H1 (cell line): ENCODE results near the gene TAF6. TPM values are rescaled to one million over a fixed set of nuclear protein-coding genes. Genes with fewer than 3 reads are reported as not detected.

ENCODE experiments used
- CTCF ChIA-PET: fragments of 300-600 bp; sonication (Branson Sonifier 250); formaldehyde crosslinking; loops from one replicate; lab custom pipeline; 2021; ENCODE audit not compliant: partially characterized antibody; lab: Charles Lee
- POLR2A ChIA-PET: fragments of 300-600 bp; sonication (Branson Sonifier 250); formaldehyde crosslinking; loops from one replicate; lab custom pipeline; 2021; ENCODE audit warnings: inconsistent platforms; ENCODE audit not compliant: partially characterized antibody; lab: Charles Lee
- DNase-seq, 2 experiments: peaks; one replicate each; pipeline versions ENCODE4 v3.0.0 to v3.0.0-alpha.2; 2010 to 2022; ENCODE audit warnings: low spot score in 2 of 2, low read depth in 1 of 2, mixed read lengths in 1 of 2
- FAIRE-seq: peaks from 2 replicates; lab custom pipeline; 2011; peaks lifted over from hg19 to GRCh38; lab: Jason Lieb, UNC
- H2AFZ ChIP-seq: 2 replicates; pipeline ENCODE4 v1.8.1; 2012; ENCODE audit warnings: low read length, inconsistent platforms
- H2AK5ac ChIP-seq: 2 replicates; pipeline ENCODE4 v1.6.1; 2013; ENCODE audit warnings: low read depth, low read length
- H2BK120ac ChIP-seq: replicated peaks from 2 replicates; pipeline ENCODE3; 2013; ENCODE audit warnings: low read depth, low read length, inconsistent platforms
- H2BK12ac ChIP-seq: 2 replicates; pipeline ENCODE4 v1.6.1; 2013; ENCODE audit warnings: low read depth, low read length
- H2BK15ac ChIP-seq: 2 replicates; pipeline ENCODE4 v1.6.1; 2013; ENCODE audit warnings: low read length
- H2BK20ac ChIP-seq: 2 replicates; pipeline ENCODE4 v1.6.1; 2013; ENCODE audit warnings: low read length
- H2BK5ac ChIP-seq: 2 replicates; pipeline ENCODE4 v1.6.1; 2013; ENCODE audit warnings: low read depth, low read length
- H3K14ac ChIP-seq: 2 replicates; pipeline ENCODE4 v1.6.1; 2013; ENCODE audit warnings: inconsistent platforms; ENCODE audit not compliant: insufficient read length
- H3K18ac ChIP-seq: 2 replicates; pipeline ENCODE4 v1.6.1; 2013; ENCODE audit warnings: low read length; ENCODE audit errors: extremely low read depth
- H3K23ac ChIP-seq: 2 replicates; pipeline ENCODE4 v1.6.1; 2013; ENCODE audit warnings: inconsistent platforms; ENCODE audit not compliant: insufficient read length
- H3K23me2 ChIP-seq: 2 replicates; pipeline ENCODE4 v1.6.1; 2013; ENCODE audit warnings: low read depth, low read length
- H3K27ac ChIP-seq: 2 replicates; pipeline ENCODE4 v1.6.1; 2011; ENCODE audit warnings: low read depth, low read length, inconsistent platforms
- H3K27me3 ChIP-seq, 4 experiments: replicated peaks in 1 of 4; 1 replicate in 1 of 4; 2 replicates in 3 of 4; pipeline versions ENCODE4 v1.6.1 to v1.8.1; 2011 to 2013; ENCODE audit warnings: low read length in 3 of 4, mild to moderate bottlenecking in 3 of 4, inconsistent platforms in 2 of 4, mixed read lengths in 2 of 4, moderate library complexity in 1 of 4; ENCODE audit not compliant: control insufficient read depth in 3 of 4, insufficient read depth in 3 of 4; ENCODE audit errors: extremely low read depth in 1 of 4
- H3K36me3 ChIP-seq, 4 experiments: 2 replicates each; pipeline versions ENCODE4 v1.6.1 to v1.8.1; 2011 to 2013; ENCODE audit warnings: mild to moderate bottlenecking in 4 of 4, low read length in 3 of 4, moderate library complexity in 2 of 4, control low read depth in 1 of 4, inconsistent platforms in 1 of 4; ENCODE audit not compliant: insufficient read depth in 4 of 4, control insufficient read depth in 2 of 4
- H3K4ac ChIP-seq: replicated peaks from 2 replicates; pipeline ENCODE3; 2013; ENCODE audit warnings: low read length, low read depth, mixed read lengths, inconsistent platforms; ENCODE audit not compliant: insufficient read length
- H3K4me1 ChIP-seq, 4 experiments: replicated peaks in 1 of 4; 1 replicate in 1 of 4; 2 replicates in 3 of 4; pipeline versions ENCODE4 v1.6.1 to v1.8.1; 2011 to 2013; ENCODE audit warnings: low read length in 3 of 4, inconsistent platforms in 2 of 4, mixed read lengths in 1 of 4; ENCODE audit not compliant: insufficient read depth in 4 of 4, control insufficient read depth in 3 of 4
- H3K4me2 ChIP-seq, 2 experiments: 2 replicates each; pipeline versions ENCODE4 v1.6.1 to v1.8.1; 2011 to 2013; ENCODE audit warnings: low read depth in 2 of 2, low read length in 2 of 2, control low read depth in 1 of 2, inconsistent platforms in 1 of 2, mild to moderate bottlenecking in 1 of 2; ENCODE audit not compliant: insufficient read depth in 1 of 2
- H3K4me3 ChIP-seq, 4 experiments: fragments of 200-600, 300-600 bp in 1 of 4; sonication (generic), shearing (Covaris generic), sonication (Bioruptor Twin) in 1 of 4; 2 replicates each; pipeline versions ENCODE4 v1.5.1 to v1.8.1; 2011 to 2016; ENCODE audit warnings: low read length in 4 of 4, low read depth in 3 of 4, control low read depth in 2 of 4, inconsistent platforms in 2 of 4, mild to moderate bottlenecking in 2 of 4, mixed read lengths in 1 of 4, moderate library complexity in 1 of 4; ENCODE audit not compliant: insufficient read depth in 2 of 4; ENCODE audit errors: extremely low read depth in 1 of 4
- H3K56ac ChIP-seq: replicated peaks from 2 replicates; pipeline ENCODE3; 2013; ENCODE audit warnings: low read depth, mild to moderate bottlenecking, mixed read lengths, low read length, inconsistent platforms; ENCODE audit not compliant: insufficient read length
- H3K79me1 ChIP-seq: 2 replicates; pipeline ENCODE4 v1.6.1; 2013; ENCODE audit warnings: low read depth, low read length, control low read depth
- H3K79me2 ChIP-seq, 2 experiments: 2 replicates each; pipeline versions ENCODE4 v1.6.1 to v1.8.1; 2012 to 2013; ENCODE audit warnings: low read length in 2 of 2, mild to moderate bottlenecking in 2 of 2, inconsistent platforms in 1 of 2; ENCODE audit not compliant: insufficient read depth in 2 of 2, control insufficient read depth in 1 of 2
- H3K9ac ChIP-seq, 4 experiments: replicated peaks in 1 of 4; 1 replicate in 1 of 4; 2 replicates in 3 of 4; pipeline versions ENCODE4 v1.6.1 to v1.8.1; 2011 to 2013; ENCODE audit warnings: low read depth in 3 of 4, low read length in 3 of 4, control low read depth in 2 of 4, mild to moderate bottlenecking in 2 of 4, moderate library complexity in 2 of 4, inconsistent platforms in 1 of 4; ENCODE audit errors: extremely low read depth in 1 of 4
- H3K9me3 ChIP-seq, 2 experiments: 2 replicates each; pipeline versions ENCODE4 v1.6.1 to v1.8.1; 2012 to 2013; ENCODE audit warnings: mild to moderate bottlenecking in 2 of 2, moderate library complexity in 2 of 2, control low read depth in 1 of 2, inconsistent platforms in 1 of 2, low read depth in 1 of 2, low read length in 1 of 2, mixed read lengths in 1 of 2; ENCODE audit not compliant: insufficient read depth in 2 of 2
- H4K20me1 ChIP-seq, 2 experiments: replicated peaks in 1 of 2; 2 replicates each; pipeline versions ENCODE3 to v1.8.1; 2011 to 2013; ENCODE audit warnings: inconsistent platforms in 2 of 2, low read length in 2 of 2, mild to moderate bottlenecking in 1 of 2; ENCODE audit not compliant: insufficient read depth in 2 of 2, control insufficient read depth in 1 of 2
- H4K5ac ChIP-seq: 2 replicates; pipeline ENCODE4 v1.6.1; 2013; ENCODE audit warnings: low read length, low read depth, mixed read lengths, inconsistent platforms; ENCODE audit not compliant: insufficient read length
- H4K8ac ChIP-seq: 2 replicates; pipeline ENCODE4 v1.8.0; 2013; ENCODE audit warnings: mild to moderate bottlenecking, moderate library complexity, low read length, inconsistent platforms; ENCODE audit not compliant: insufficient read depth; ENCODE audit errors: extremely low read depth
- H4K91ac ChIP-seq: replicated peaks from 2 replicates; pipeline ENCODE3; 2013; ENCODE audit warnings: low read length, mixed read lengths, inconsistent platforms; ENCODE audit not compliant: insufficient read length
- CHD2 ChIP-seq: IDR thresholded peaks from 2 replicates; pipeline ENCODE4 v1.6.1; 2012; ENCODE audit warnings: low read length, improper control_type of control experiment
- HDAC6 ChIP-seq: IDR thresholded peaks from one replicate; pipeline ENCODE4 v1.7.1; 2012; ENCODE audit warnings: low read depth, mild to moderate bottlenecking, inconsistent platforms, low read length, moderate library complexity
- POLR2A ChIP-seq, 2 experiments: IDR thresholded peaks; 1 replicate in 1 of 2; 2 replicates in 1 of 2; pipeline ENCODE4 v1.6.1; 2011; ENCODE audit warnings: low read depth in 2 of 2, low read length in 2 of 2, mild to moderate bottlenecking in 2 of 2; ENCODE audit errors: control extremely low read depth in 1 of 2
- WGBS, 2 experiments: shearing (Covaris generic) in 1 of 2; methylation state at CpG; one replicate each; pipeline versions ENCODE4 v1.1.6 to v1.1.7; 2013 to 2015; ENCODE audit warnings: low lambda C conversion rate in 2 of 2, mixed read lengths in 2 of 2, inconsistent platforms in 1 of 2, low coverage in 1 of 2, missing lambda C conversion rate in 1 of 2; ENCODE audit not compliant: insufficient replicate concordance in 2 of 2, insufficient coverage in 1 of 2, insufficient read length in 1 of 2; ENCODE audit errors: extremely low coverage in 1 of 2, missing lambda C conversion rate in 1 of 2; 5-methylcytosine and 5-hydroxymethylcytosine counted together
- polyA plus RNA-seq, 7 experiments: library from polyadenylated mRNA; depleted of rRNA in 3 of 7; stranded (reverse) in 5 of 7; unstranded in 2 of 7; fragments of >200 nt in 5 of 7; fragments of 200-250 nt in 2 of 7; gene quantifications; 1 replicate in 5 of 7; 2 replicates in 1 of 7; 4 replicates in 1 of 7; pipeline versions ENCODE4 v1.2.1 to v1.2.3, GENCODE V29; 2011 to 2013; ENCODE audit warnings: missing spikeins in 2 of 7, mixed read lengths in 2 of 7
- total RNA-seq: library from RNA; stranded (reverse); fragmentation: NEBNext Ultra II Directional; extraction: Animal tissue kit (Norgen Biotek cat#: 25700); gene quantifications from 2 replicates; pipeline ENCODE4 v1.2.1, GENCODE V29; 2021

The TAF6 gene
- total and polyA plus RNA-seq, 2 of the 8 experiments (the other 6 are each of a cell fraction or from before 2014, with no cell fraction given) = 66.7 to 101 TPM

- no peak overlapping the region for H3K4me3 ChIP-seq
- H4K8ac ChIP-seq = no peak overlapping the region
- H3K9me3 ChIP-seq = no peaks in the 10 kb centered on the region
- WGBS, 2 experiments = 90% methylated on average over 26 of the region's 30 CpGs; no CpG with 5 or more reads in 1 of the 2 experiments
- no peak overlapping the region for H3K23ac ChIP-seq
- H4K91ac ChIP-seq = no peak overlapping the region
- H2BK5ac ChIP-seq = no peak overlapping the region; the same call in 1 of the 2 replicates
- no peak overlapping the region for H3K4me2 ChIP-seq
- H3K27me3 ChIP-seq = no peaks in the 10 kb centered on the region
- no peak overlapping the region for H2AK5ac ChIP-seq
- H3K18ac ChIP-seq = no peak overlapping the region
- H3K56ac ChIP-seq = no peak overlapping the region
- H3K36me3 ChIP-seq = peaks cover 8 to 47% (median 26%) of the 10 kb centered on the region in 4 experiments
- H3K79me2 ChIP-seq = peaks cover 0 to 7% of the 10 kb centered on the region in 2 experiments; a peak in 2 of 4 replicates
- POLR2A ChIA-PET = interaction anchor here (0.6 to 9.9 kb wide), 13 partner anchors 11 to 275 kb away, joined by 3 to 145 read pairs (median 4); partner anchors contain the start of genes AP4M1, GAL3ST4, GPC2 and MBLAC1
- H3K9ac ChIP-seq = no peak overlapping the region
- peaks cover 0 to 12% (median 8%) of the 10 kb centered on the region in 4 experiments; a peak in 5 of 7 replicates for H3K4me1 ChIP-seq
- H2BK15ac ChIP-seq = no peak overlapping the region
- H3K79me1 ChIP-seq = no peaks in the 10 kb centered on the region; the same call in none of the 2 replicates
- H2BK20ac ChIP-seq = no peak overlapping the region
- H4K20me1 ChIP-seq = peaks cover 14 to 32% of the 10 kb centered on the region in 2 experiments
- DNase-seq (no peak), FAIRE-seq (no peak)
- H2BK120ac ChIP-seq = no peak overlapping the region
- no peak overlapping the region for H4K5ac ChIP-seq
- H3K14ac ChIP-seq = no peak overlapping the region
- no peak overlapping the region for H3K4ac ChIP-seq
- H2AFZ ChIP-seq = no peak overlapping the region
- H2BK12ac ChIP-seq = no peak overlapping the region
- peaks cover 6% of the 10 kb centered on the region for H3K23me2 ChIP-seq
- CTCF ChIA-PET = interaction anchor here (7.9 kb wide), 1 partner anchor 21 kb away, joined by 83 read pairs; no protein-coding TSS in a partner anchor
- no peak overlapping the region; the same call in 1 of the 2 replicates for H3K27ac ChIP-seq
- TF ChIP-seq HDAC6 (no peak), POLR2A (IDR thresholded peaks at IDR 0.05; ENCODE audit: control extremely low read depth in 1 of 2, low read depth in 2 of 2, low read length in 2 of 2) (peak in 1 of 2 experiments; percentile 43; a peak in 1 of 3 replicates), CHD2 (no peak)
Measured at GRCh38 chr7:100154651-100155491, 35.7 kb upstream of the TAF6 start.
